GM13976 (cell line): ENCODE results near the gene STRA6.

ENCODE experiments used
- DNase-seq: peaks from one replicate; pipeline ENCODE4 v3.0.0; 2012; ENCODE audit warnings: low spot score
- CTCF ChIP-seq: IDR thresholded peaks from 2 replicates; pipeline ENCODE4 v1.5.1; 2012; ENCODE audit warnings: borderline replicate concordance, mild to moderate bottlenecking; ENCODE audit not compliant: insufficient read depth; ENCODE audit errors: extremely low read depth, missing control alignments, control extremely low read depth
- in situ Hi-C: fragments of 300-500 bp; cut with MboI; formaldehyde crosslinking; loops from one replicate; pipeline ENCODE4 v1.12.0; 2022; ENCODE audit warnings: low sequenced_read_pairs, mixed read lengths, inconsistent platforms; ENCODE audit not compliant: unreplicated experiment

The STRA6 gene

GRCh38 chr15:74185710-74186348, 16.8 kb downstream of the STRA6 start:
- TF ChIP-seq CTCF, result no peak
- in situ Hi-C loops, result no loop called here
- DNase-seq, result no peak

GRCh38 chr15:74184582-74185091, 17.9 kb downstream of the STRA6 start:
- DNase-seq, result no peak
- TF ChIP-seq CTCF, result no peak
- in situ Hi-C loops, result no loop called here

GRCh38 chr15:74182131-74182530, 20.5 kb downstream of the STRA6 start:
- in situ Hi-C loops, result no loop called here
- no peak for DNase-seq
- no peak for TF ChIP-seq CTCF

GRCh38 chr15:74180881-74181602, 21.5 kb downstream of the STRA6 start:
- no peak for DNase-seq
- in situ Hi-C loops, result no loop called here
- no peak for TF ChIP-seq CTCF

- no peak for DNase-seq
- TF ChIP-seq CTCF, result no peak
- in situ Hi-C loops, result no loop called here
Observed at GRCh38 chr15:74179983-74180880, 22.4 kb downstream of the STRA6 start.

- TF ChIP-seq CTCF, result no peak
- in situ Hi-C loops, result no loop called here
- DNase-seq, result no peak
Observed at GRCh38 chr15:74179101-74179841, 23.3 kb downstream of the STRA6 start.
